GM12878 (cell line): Measurements from ENCODE around the gene OR1G1. TPM values are rescaled to one million over a fixed set of nuclear protein-coding genes. Genes with fewer than 3 reads are reported as not detected.

Experiments used
- ATAC-seq: fragments of 200-7000 bp; cut with Tn5 transposase; 3 replicates; pipeline ENCODE4 v1.9.1; 2020; ENCODE audit warnings: mild to moderate bottlenecking, moderate library complexity
- Bru-seq: library from RNA; stranded (reverse); fragments of 400-500 nt; gene quantifications from one replicate; lab custom pipeline; 2021; lab: Mats Ljungman, UMichigan
- BruChase-seq, 2 experiments: library from RNA; stranded (reverse); fragments of 400-500 nt; gene quantifications; one replicate each; lab custom pipeline; 2021; lab: Mats Ljungman, UMichigan
- BruUV-seq: library from RNA; stranded (reverse); fragments of 400-500 nt; replicated peaks from 2 replicates; lab custom pipeline; 2021; lab: Mats Ljungman, UMichigan
- CTCF ChIA-PET: fragments of 300-600 bp; sonication (Branson Sonifier 250); formaldehyde crosslinking; extraction: SDS; loops from one replicate; lab custom pipeline; 2021; ENCODE audit warnings: inconsistent platforms; lab: Yijun Ruan, JAX
- POLR2A ChIA-PET: fragments of 350-600 bp; formaldehyde crosslinking; extraction: SDS; loops from one replicate; lab custom pipeline; 2021; ENCODE audit warnings: inconsistent platforms; lab: Charles Lee
- RAD21 ChIA-PET: fragments of 300-600 bp; sonication (Branson Sonifier 250); formaldehyde crosslinking; loops from one replicate; lab custom pipeline; 2023; ENCODE audit warnings: antibody characterized with exemption; ENCODE audit not compliant: unreplicated experiment; lab: Charles Lee
- SMC1A ChIA-PET: fragments of 300-600 bp; sonication (Branson Sonifier 250); formaldehyde crosslinking; loops from one replicate; lab custom pipeline; 2023; ENCODE audit not compliant: unreplicated experiment, uncharacterized antibody; lab: Charles Lee
- DNase-seq: peaks from one replicate; pipeline ENCODE4 v3.0.0-alpha.2; 2011; ENCODE audit warnings: low read depth, low spot score
- FAIRE-seq: peaks from 3 replicates; lab custom pipeline; 2011; peaks lifted over from hg19 to GRCh38; lab: Jason Lieb, UNC
- H2AFZ ChIP-seq: 2 replicates; pipeline ENCODE4 v1.6.0; 2011; ENCODE audit warnings: low read depth, low read length, control low read depth; ENCODE audit not compliant: control insufficient read depth
- H3K27ac ChIP-seq: 2 replicates; pipeline ENCODE4 v1.5.1; 2011; ENCODE audit warnings: control low read depth; ENCODE audit not compliant: control insufficient read depth, insufficient read depth
- H3K27me3 ChIP-seq, 2 experiments: replicated peaks in 1 of 2; 2 replicates each; pipeline versions ENCODE4 v1.6.0 to v1.6.1; 2011; ENCODE audit warnings: low read length in 1 of 2; ENCODE audit not compliant: control insufficient read depth in 2 of 2, insufficient read depth in 2 of 2
- H3K36me3 ChIP-seq, 2 experiments: 2 replicates each; pipeline ENCODE4 v1.5.1; 2011; ENCODE audit warnings: low read length in 1 of 2; ENCODE audit not compliant: control insufficient read depth in 2 of 2, insufficient read depth in 2 of 2
- H3K4me1 ChIP-seq: 2 replicates; pipeline ENCODE4 v1.6.1; 2011; ENCODE audit warnings: mild to moderate bottlenecking, low read length, moderate library complexity, mixed read lengths; ENCODE audit not compliant: control insufficient read depth, insufficient read depth
- H3K4me2 ChIP-seq: 2 replicates; pipeline ENCODE4 v1.6.0; 2011; ENCODE audit warnings: control low read depth; ENCODE audit not compliant: control insufficient read depth, insufficient read depth
- H3K4me3 ChIP-seq: fragments of 200-600 bp; sonication (generic); 2 replicates; pipeline ENCODE4 v1.5.1; 2016
- H3K79me2 ChIP-seq: 2 replicates; pipeline ENCODE4 v1.6.0; 2011; ENCODE audit warnings: low read length; ENCODE audit not compliant: control insufficient read depth, insufficient read depth
- H3K9ac ChIP-seq: 2 replicates; pipeline ENCODE4 v1.8.0; 2011; ENCODE audit warnings: low read length, control low read depth, mixed read lengths; ENCODE audit not compliant: control insufficient read depth, insufficient read depth
- H3K9me3 ChIP-seq: replicated peaks from 3 replicates; pipeline ENCODE4 v1.5.1; 2011; ENCODE audit warnings: mild to moderate bottlenecking, low read length; ENCODE audit not compliant: control insufficient read depth, insufficient read depth
- H4K20me1 ChIP-seq: 2 replicates; pipeline ENCODE4 v1.6.0; 2011; ENCODE audit not compliant: control insufficient read depth, insufficient read depth
- CBX5 ChIP-seq: sonication (generic); IDR thresholded peaks from 2 replicates; pipeline ENCODE4 v1.6.1; 2016; ENCODE audit warnings: low read depth, moderate library complexity, mild to moderate bottlenecking, inconsistent platforms
- E2F8 ChIP-seq: fragments of 450-650 bp; IDR thresholded peaks from 2 replicates; pipeline ENCODE4 v1.6.1; 2018; ENCODE audit warnings: mild to moderate bottlenecking, low read depth, moderate library complexity; ENCODE audit not compliant: partially characterized antibody
- KDM1A ChIP-seq: fragments of 200-600 bp; sonication (generic); IDR thresholded peaks from 2 replicates; pipeline ENCODE4 v1.6.1; 2016; ENCODE audit warnings: borderline replicate concordance
- RAD51 ChIP-seq: fragments of 450-650 bp; IDR thresholded peaks from 2 replicates; pipeline ENCODE4 v1.6.1; 2016; ENCODE audit warnings: moderate library complexity, mild to moderate bottlenecking, inconsistent platforms
- TCF3 ChIP-seq: IDR thresholded peaks from 2 replicates; pipeline ENCODE4 v1.6.1; 2012; ENCODE audit warnings: low read depth, mild to moderate bottlenecking, low read length, borderline replicate concordance; ENCODE audit not compliant: insufficient read depth
- USF2 ChIP-seq: IDR thresholded peaks from 2 replicates; pipeline ENCODE4 v1.6.1; 2011; ENCODE audit warnings: low read depth, low read length, improper control_type of control experiment, borderline replicate concordance
- ZNF24 ChIP-seq: fragments of 450-650 bp; IDR thresholded peaks from 2 replicates; pipeline ENCODE4 v1.6.1; 2017; ENCODE audit warnings: antibody characterized with exemption, mild to moderate bottlenecking
- WGBS: methylation state at CpG from one replicate; pipeline ENCODE4 v1.1.6; 2016; ENCODE audit warnings: low lambda C conversion rate; ENCODE audit not compliant: insufficient replicate concordance, insufficient coverage; ENCODE audit errors: missing lambda C conversion rate; 5-methylcytosine and 5-hydroxymethylcytosine counted together
- in situ Hi-C: fragments of 300-500 bp; cut with MboI; formaldehyde crosslinking; loops from 9 replicates; pipeline ENCODE4 v1.14.3; 2018; ENCODE audit warnings: mixed read lengths
- intact Hi-C: fragments of 100-400 bp; cut with micrococcal nuclease; formaldehyde crosslinking; loops from one replicate; pipeline ENCODE4 v1.14.2; 2022; ENCODE audit not compliant: unreplicated experiment
- long read RNA-seq, 2 experiments: library from polyadenylated mRNA; unstranded; transcript quantifications; one replicate each; pipeline ENCODE4 v2.0.0, GENCODE V29; 2019 to 2020
- polyA minus RNA-seq, 3 experiments: library from RNA; depleted of rRNA, polyadenylated mRNA; stranded (reverse); fragments of >200 nt; gene quantifications; 2 replicates each; pipeline ENCODE4 v1.2.3, GENCODE V29; 2011
- polyA plus RNA-seq, 11 experiments: library from polyadenylated mRNA; depleted of rRNA in 4 of 11; unstranded in 6 of 11; stranded (reverse) in 5 of 11; fragments of >200 nt; fragmentation: Nextera tagmentation in 4 of 11; fragmentation: Illumina TruSeq in 1 of 11; extraction: Ambion mirVana in 4 of 11; extraction: Trizol in 1 of 11; gene quantifications; 1 replicate in 1 of 11; 2 replicates in 10 of 11; pipeline versions ENCODE4 v1.2.1 to v1.2.3, GENCODE V29; 2011 to 2016; ENCODE audit warnings: inconsistent platforms in 2 of 11, missing spikeins in 2 of 11, low read depth in 1 of 11
- total RNA-seq, 4 experiments: library from RNA; depleted of rRNA in 3 of 4; stranded (reverse); fragments of >200 nt in 3 of 4; fragmentation: Illumina TruSeq in 1 of 4; extraction: Trizol in 1 of 4; gene quantifications; 2 replicates each; pipeline versions ENCODE4 v1.2.1 to v1.2.3, GENCODE V29; 2013 to 2021
- TF ChIP-seq, protein P1 (sequence below): fragments of 450-650 bp; IDR thresholded peaks from 2 replicates; pipeline ENCODE4 v1.6.1; 2016; ENCODE audit warnings: mild to moderate bottlenecking, moderate library complexity, borderline replicate concordance
- TF ChIP-seq, protein P2 (sequence below): fragments of 450-650 bp; conservative IDR thresholded peaks from 2 replicates; pipeline ENCODE4 v1.6.1; 2017; ENCODE audit warnings: mild to moderate bottlenecking, moderate library complexity

Gene OR1G1
- not detected in 2 replicates for total RNA-seq (2013; cell fraction: nucleolus; rRNA removed)
- total RNA-seq (2014; rRNA removed) (not detected in 2 replicates), total RNA-seq (2014; rRNA removed; fragmentation: Illumina TruSeq; extraction: Trizol) (not detected in 2 replicates), total RNA-seq (2021) (not detected in 2 replicates), polyA plus RNA-seq (2011; rRNA removed) (not detected in 2 replicates), polyA plus RNA-seq (2014; fragmentation: Illumina TruSeq; extraction: Trizol) (not detected in 2 replicates), polyA plus RNA-seq (2014; fragmentation: Nextera tagmentation; extraction: Ambion mirVana) (not detected), polyA plus RNA-seq (2014; rRNA removed) (not detected in 2 replicates), polyA plus RNA-seq (2016; fragmentation: Nextera tagmentation; extraction: Ambion mirVana) (not detected), polyA minus RNA-seq (2011; rRNA and poly(A)+ RNA removed) (not detected in 2 replicates), Bru-seq, nascent RNA (not detected), BruChase-seq, experiment 1, labeled RNA remaining after a 6-hour chase (not detected), BruChase-seq, experiment 2, labeled RNA remaining after a 2-hour chase (not detected)
- polyA plus RNA-seq (2011; ENCODE audit: low read depth): not detected
- not detected in 2 replicates for polyA plus RNA-seq (2011; cell fraction: cytosol; rRNA removed)
- not detected in 2 replicates for polyA plus RNA-seq (2011; cell fraction: nucleus; rRNA removed)
- polyA plus RNA-seq (2012): not detected in 2 replicates
- polyA minus RNA-seq (2011; cell fraction: cytosol; rRNA and poly(A)+ RNA removed): not detected in 2 replicates
- not detected in 2 replicates for polyA minus RNA-seq (2011; cell fraction: nucleus; rRNA and poly(A)+ RNA removed)
- long read RNA-seq, experiment 1: 0 reads
- long read RNA-seq, experiment 2: 0 reads

- SMC1A ChIA-PET: no interaction called here
- RAD21 ChIA-PET: no interaction called here
- Histone ChIP-seq H3K4me1 (no peaks in the 10 kb centered on the region), H3K4me3 (no peak within 1 kb of the TSS), H4K20me1 (no peaks in the 10 kb centered on the region), H3K36me3 (no peaks in the 10 kb centered on the region), H3K79me2 (no peaks in the 10 kb centered on the region), H3K27me3 (no peaks in the 10 kb centered on the region; a peak in 1 of 4 replicates), H2AFZ (no peak within 1 kb of the TSS), H3K4me2 (no peak within 1 kb of the TSS), H3K9ac (no peak within 1 kb of the TSS), H3K9me3 (no peaks in the 10 kb centered on the region), H3K27ac (no peak within 1 kb of the TSS)
- intact Hi-C loops: no loop called here
- DNase-seq (no peak), FAIRE-seq (no peak), ATAC-seq (no peak)
- no TSS peak for BruUV-seq
- 5% methylated on average over 2 of the region's 2 CpGs for WGBS
- CTCF ChIA-PET: no interaction called here
- POLR2A ChIA-PET: no interaction called here
- in situ Hi-C loops: no loop called here
- TF ChIP-seq KDM1A (no peak), E2F8 (no peak), USF2 (no peak), ZNF24 (no peak), CBX5 (no peak), TCF3 (no peak), RAD51 (no peak)
- TF ChIP-seq, protein P1, sequence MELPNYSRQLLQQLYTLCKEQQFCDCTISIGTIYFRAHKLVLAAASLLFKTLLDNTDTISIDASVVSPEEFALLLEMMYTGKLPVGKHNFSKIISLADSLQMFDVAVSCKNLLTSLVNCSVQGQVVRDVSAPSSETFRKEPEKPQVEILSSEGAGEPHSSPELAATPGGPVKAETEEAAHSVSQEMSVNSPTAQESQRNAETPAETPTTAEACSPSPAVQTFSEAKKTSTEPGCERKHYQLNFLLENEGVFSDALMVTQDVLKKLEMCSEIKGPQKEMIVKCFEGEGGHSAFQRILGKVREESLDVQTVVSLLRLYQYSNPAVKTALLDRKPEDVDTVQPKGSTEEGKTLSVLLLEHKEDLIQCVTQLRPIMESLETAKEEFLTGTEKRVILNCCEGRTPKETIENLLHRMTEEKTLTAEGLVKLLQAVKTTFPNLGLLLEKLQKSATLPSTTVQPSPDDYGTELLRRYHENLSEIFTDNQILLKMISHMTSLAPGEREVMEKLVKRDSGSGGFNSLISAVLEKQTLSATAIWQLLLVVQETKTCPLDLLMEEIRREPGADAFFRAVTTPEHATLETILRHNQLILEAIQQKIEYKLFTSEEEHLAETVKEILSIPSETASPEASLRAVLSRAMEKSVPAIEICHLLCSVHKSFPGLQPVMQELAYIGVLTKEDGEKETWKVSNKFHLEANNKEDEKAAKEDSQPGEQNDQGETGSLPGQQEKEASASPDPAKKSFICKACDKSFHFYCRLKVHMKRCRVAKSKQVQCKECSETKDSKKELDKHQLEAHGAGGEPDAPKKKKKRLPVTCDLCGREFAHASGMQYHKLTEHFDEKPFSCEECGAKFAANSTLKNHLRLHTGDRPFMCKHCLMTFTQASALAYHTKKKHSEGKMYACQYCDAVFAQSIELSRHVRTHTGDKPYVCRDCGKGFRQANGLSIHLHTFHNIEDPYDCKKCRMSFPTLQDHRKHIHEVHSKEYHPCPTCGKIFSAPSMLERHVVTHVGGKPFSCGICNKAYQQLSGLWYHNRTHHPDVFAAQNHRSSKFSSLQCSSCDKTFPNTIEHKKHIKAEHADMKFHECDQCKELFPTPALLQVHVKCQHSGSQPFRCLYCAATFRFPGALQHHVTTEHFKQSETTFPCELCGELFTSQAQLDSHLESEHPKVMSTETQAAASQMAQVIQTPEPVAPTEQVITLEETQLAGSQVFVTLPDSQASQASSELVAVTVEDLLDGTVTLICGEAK: no peak
- TF ChIP-seq, protein P2, sequence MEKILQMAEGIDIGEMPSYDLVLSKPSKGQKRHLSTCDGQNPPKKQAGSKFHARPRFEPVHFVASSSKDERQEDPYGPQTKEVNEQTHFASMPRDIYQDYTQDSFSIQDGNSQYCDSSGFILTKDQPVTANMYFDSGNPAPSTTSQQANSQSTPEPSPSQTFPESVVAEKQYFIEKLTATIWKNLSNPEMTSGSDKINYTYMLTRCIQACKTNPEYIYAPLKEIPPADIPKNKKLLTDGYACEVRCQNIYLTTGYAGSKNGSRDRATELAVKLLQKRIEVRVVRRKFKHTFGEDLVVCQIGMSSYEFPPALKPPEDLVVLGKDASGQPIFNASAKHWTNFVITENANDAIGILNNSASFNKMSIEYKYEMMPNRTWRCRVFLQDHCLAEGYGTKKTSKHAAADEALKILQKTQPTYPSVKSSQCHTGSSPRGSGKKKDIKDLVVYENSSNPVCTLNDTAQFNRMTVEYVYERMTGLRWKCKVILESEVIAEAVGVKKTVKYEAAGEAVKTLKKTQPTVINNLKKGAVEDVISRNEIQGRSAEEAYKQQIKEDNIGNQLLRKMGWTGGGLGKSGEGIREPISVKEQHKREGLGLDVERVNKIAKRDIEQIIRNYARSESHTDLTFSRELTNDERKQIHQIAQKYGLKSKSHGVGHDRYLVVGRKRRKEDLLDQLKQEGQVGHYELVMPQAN: no peak
Observed at GRCh38 chr17:3127451-3127850, at the start of gene OR1G1. TSS of gene OR1G1 (minus strand) at chr17:3127551. CDS start at chr17:3127551, 0 bp downstream.
